K562 (cell line): ENCODE results near the gene PTPN7. TPM values are rescaled to one million over a fixed set of nuclear protein-coding genes. Genes with fewer than 3 reads are reported as not detected.

ENCODE experiments used
- CBX2 ChIP-seq: fragments of 200-600 bp; sonication (generic); IDR thresholded peaks from one replicate; pipeline ENCODE4 v1.6.1; 2012; ENCODE audit warnings: mild to moderate bottlenecking, low read length, inconsistent platforms; ENCODE audit not compliant: insufficient read depth, poor library complexity, severe bottlenecking
- CHD4 ChIP-seq: fragments of 200-600 bp; sonication (generic); IDR thresholded peaks from 3 replicates; pipeline ENCODE4 v1.6.1; 2012; ENCODE audit warnings: low read depth, mild to moderate bottlenecking, mixed read lengths, low read length, inconsistent platforms; ENCODE audit not compliant: insufficient read depth, insufficient replicate concordance, poor library complexity, severe bottlenecking
- CREB3L1 ChIP-seq: fragments of 450-650 bp; IDR thresholded peaks from 2 replicates; pipeline ENCODE4 v1.6.1; 2014; ENCODE audit warnings: low read depth, mild to moderate bottlenecking, moderate library complexity, borderline replicate concordance
- HOMEZ ChIP-seq: fragments of 250-450 bp; sonication (Bioruptor Pico); IDR thresholded peaks from 2 replicates; pipeline ENCODE4 v1.4.0; 2020; ENCODE audit warnings: mild to moderate bottlenecking, moderate library complexity
- KLF6 ChIP-seq: fragments of 250-450 bp; sonication (Bioruptor Pico); IDR thresholded peaks from 2 replicates; pipeline ENCODE4 v1.4.0; 2020; ENCODE audit warnings: mild to moderate bottlenecking, moderate library complexity, borderline replicate concordance
- MYC ChIP-seq, 2 experiments: fragments of 250-450 bp in 1 of 2; sonication (Bioruptor Pico) in 1 of 2; IDR thresholded peaks; 2 replicates each; pipeline versions ENCODE4 v1.5.1 to v1.6.1; 2012 to 2021; ENCODE audit warnings: low read depth in 2 of 2, borderline replicate concordance in 1 of 2, improper control_type of control experiment in 1 of 2, low read length in 1 of 2, mild to moderate bottlenecking in 1 of 2, moderate library complexity in 1 of 2
- POLR2A ChIP-seq: fragments of 450-650 bp; conservative IDR thresholded peaks from 2 replicates; pipeline ENCODE4 v1.6.1; 2016
- PTRF ChIP-seq: fragments of 450-650 bp; IDR thresholded peaks from 2 replicates; pipeline ENCODE4 v1.6.1; 2016; ENCODE audit warnings: mild to moderate bottlenecking, missing genetic modification characterization, missing compliant biosample characterization
- TFAP4 ChIP-seq: sonication (generic); formaldehyde crosslinking; IDR thresholded peaks from 2 replicates; pipeline ENCODE4 v1.8.0; 2022; ENCODE audit warnings: missing genetic modification reagents, mild to moderate bottlenecking, moderate library complexity, borderline replicate concordance
- ZNF217 ChIP-seq: sonication (generic); formaldehyde crosslinking; IDR thresholded peaks from 2 replicates; pipeline ENCODE4 v1.8.0; 2022; ENCODE audit warnings: mild to moderate bottlenecking, missing genetic modification reagents
- ZNF41 ChIP-seq: fragments of 250-450 bp; sonication (Bioruptor Pico); conservative IDR thresholded peaks from 2 replicates; pipeline ENCODE4 v1.4.0; 2020; ENCODE audit warnings: mild to moderate bottlenecking
- polyA plus RNA-seq, 8 experiments: library from polyadenylated mRNA; depleted of rRNA in 4 of 8; stranded (reverse) in 5 of 8; unstranded in 3 of 8; fragments of >200 nt; fragmentation: Nextera tagmentation in 2 of 8; fragmentation: Illumina TruSeq in 1 of 8; extraction: Ambion mirVana in 2 of 8; extraction: Trizol in 1 of 8; gene quantifications; 2 replicates each; pipeline versions ENCODE4 v1.2.1 to v1.2.3, GENCODE V29; 2011 to 2014; ENCODE audit warnings: inconsistent platforms in 1 of 8, missing spikeins in 1 of 8
- total RNA-seq, 7 experiments: library from RNA; depleted of rRNA in 6 of 7; stranded (reverse); fragments of >200 nt in 6 of 7; fragmentation: Illumina TruSeq in 2 of 7; extraction: Trizol in 2 of 7; gene quantifications; 2 replicates each; pipeline versions ENCODE4 v1.2.1 to v1.2.3, GENCODE V29; 2011 to 2021; ENCODE audit warnings: low replicate concordance in 1 of 7
- TF ChIP-seq, protein P1 (sequence below), 2 experiments: IDR thresholded peaks; 2 replicates each; pipeline ENCODE4 v1.6.1; 2012; ENCODE audit warnings: improper control_type of control experiment in 2 of 2, low read depth in 2 of 2, low read length in 2 of 2, borderline replicate concordance in 1 of 2
- TF ChIP-seq, protein P2 (sequence below), 2 experiments: IDR thresholded peaks; 2 replicates each; pipeline ENCODE4 v1.6.1; 2011; ENCODE audit warnings: borderline replicate concordance in 1 of 2, control low read depth in 1 of 2, low read depth in 1 of 2, low read length in 1 of 2, mild to moderate bottlenecking in 1 of 2, mixed read lengths in 1 of 2, moderate library complexity in 1 of 2; ENCODE audit not compliant: insufficient read depth in 1 of 2, insufficient read length in 1 of 2, poor library complexity in 1 of 2, severe bottlenecking in 1 of 2; ENCODE audit errors: extremely low read depth in 1 of 2
- TF ChIP-seq, protein P3 (sequence below), 2 experiments: fragments of 450-650 bp; conservative IDR thresholded peaks; 2 replicates each; pipeline ENCODE4 v1.6.1; 2017; ENCODE audit warnings: mild to moderate bottlenecking in 2 of 2, moderate library complexity in 2 of 2

PTPN7 gene
- total and polyA plus RNA-seq, 9 of the 15 experiments (the other 6 are each of a cell fraction or from before 2014, with no cell fraction given): 18.7 to 144 (median 120) TPM

- TF ChIP-seq CREB3L1 (0 out of 2 replicates have a peak, but pooled peaks have one; percentile 38), HOMEZ (no peak), ZNF41 (no peak), CBX2 (no peak), POLR2A (peak; percentile 54), ZNF217 (no peak), MYC (IDR thresholded peaks at IDR 0.05; ENCODE audit: low read depth, low read length) (peak; percentile 65; the same call in 1 of the 2 replicates), MYC (CRISPR knock-in tag; IDR thresholded peaks at IDR 0.05; ENCODE audit: borderline replicate concordance, low read depth) (no peak), TFAP4 (CRISPR knock-in tag) (peak; percentile 36; the same call in 1 of the 2 replicates), PTRF (tag) (no peak), KLF6 (CRISPR knock-in tag) (no peak), CHD4 (no peak)
- TF ChIP-seq, protein P1, sequence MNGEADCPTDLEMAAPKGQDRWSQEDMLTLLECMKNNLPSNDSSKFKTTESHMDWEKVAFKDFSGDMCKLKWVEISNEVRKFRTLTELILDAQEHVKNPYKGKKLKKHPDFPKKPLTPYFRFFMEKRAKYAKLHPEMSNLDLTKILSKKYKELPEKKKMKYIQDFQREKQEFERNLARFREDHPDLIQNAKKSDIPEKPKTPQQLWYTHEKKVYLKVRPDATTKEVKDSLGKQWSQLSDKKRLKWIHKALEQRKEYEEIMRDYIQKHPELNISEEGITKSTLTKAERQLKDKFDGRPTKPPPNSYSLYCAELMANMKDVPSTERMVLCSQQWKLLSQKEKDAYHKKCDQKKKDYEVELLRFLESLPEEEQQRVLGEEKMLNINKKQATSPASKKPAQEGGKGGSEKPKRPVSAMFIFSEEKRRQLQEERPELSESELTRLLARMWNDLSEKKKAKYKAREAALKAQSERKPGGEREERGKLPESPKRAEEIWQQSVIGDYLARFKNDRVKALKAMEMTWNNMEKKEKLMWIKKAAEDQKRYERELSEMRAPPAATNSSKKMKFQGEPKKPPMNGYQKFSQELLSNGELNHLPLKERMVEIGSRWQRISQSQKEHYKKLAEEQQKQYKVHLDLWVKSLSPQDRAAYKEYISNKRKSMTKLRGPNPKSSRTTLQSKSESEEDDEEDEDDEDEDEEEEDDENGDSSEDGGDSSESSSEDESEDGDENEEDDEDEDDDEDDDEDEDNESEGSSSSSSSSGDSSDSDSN (IDR thresholded peaks at IDR 0.05; ENCODE audit: borderline replicate concordance in 1 of 2, low read depth in 2 of 2, low read length in 2 of 2): peak; percentile 67 to 68; a peak in 2 of 4 replicates
- TF ChIP-seq, protein P2, sequence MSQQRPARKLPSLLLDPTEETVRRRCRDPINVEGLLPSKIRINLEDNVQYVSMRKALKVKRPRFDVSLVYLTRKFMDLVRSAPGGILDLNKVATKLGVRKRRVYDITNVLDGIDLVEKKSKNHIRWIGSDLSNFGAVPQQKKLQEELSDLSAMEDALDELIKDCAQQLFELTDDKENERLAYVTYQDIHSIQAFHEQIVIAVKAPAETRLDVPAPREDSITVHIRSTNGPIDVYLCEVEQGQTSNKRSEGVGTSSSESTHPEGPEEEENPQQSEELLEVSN (IDR thresholded peaks at IDR 0.05; ENCODE audit: borderline replicate concordance in 1 of 2, extremely low read depth in 1 of 2, insufficient read depth in 1 of 2, insufficient read length in 1 of 2, low read depth in 1 of 2, low read length in 1 of 2, poor library complexity in 1 of 2, severe bottlenecking in 1 of 2): peak in 1 of 2 experiments; percentile 71
- TF ChIP-seq, protein P3, sequence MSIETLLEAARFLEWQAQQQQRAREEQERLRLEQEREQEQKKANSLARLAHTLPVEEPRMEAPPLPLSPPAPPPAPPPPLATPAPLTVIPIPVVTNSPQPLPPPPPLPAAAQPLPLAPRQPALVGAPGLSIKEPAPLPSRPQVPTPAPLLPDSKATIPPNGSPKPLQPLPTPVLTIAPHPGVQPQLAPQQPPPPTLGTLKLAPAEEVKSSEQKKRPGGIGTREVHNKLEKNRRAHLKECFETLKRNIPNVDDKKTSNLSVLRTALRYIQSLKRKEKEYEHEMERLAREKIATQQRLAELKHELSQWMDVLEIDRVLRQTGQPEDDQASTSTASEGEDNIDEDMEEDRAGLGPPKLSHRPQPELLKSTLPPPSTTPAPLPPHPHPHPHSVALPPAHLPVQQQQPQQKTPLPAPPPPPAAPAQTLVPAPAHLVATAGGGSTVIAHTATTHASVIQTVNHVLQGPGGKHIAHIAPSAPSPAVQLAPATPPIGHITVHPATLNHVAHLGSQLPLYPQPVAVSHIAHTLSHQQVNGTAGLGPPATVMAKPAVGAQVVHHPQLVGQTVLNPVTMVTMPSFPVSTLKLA (conservative IDR thresholded peaks at IDR 0.05): 0 out of 4 replicates have a peak, but pooled peaks of 1 of the 2 experiments have one; percentile 36
These were observed 15.9 kb downstream of the PTPN7 start, which contains the start of gene ARL8A (continued) for GRCh38 chr1:202144402-202145067.
